Activated T-cell treated with anti-CD3 and anti-CD28 coated beads, Interleukin-2, amount 50 U/mL, for 72 hours (primary cell): Measurements from ENCODE around the gene ARHGAP10. TPM values are rescaled to one million over a fixed set of nuclear protein-coding genes. Genes with fewer than 3 reads are reported as not detected.
A peak's percentile ranks its signal among the peaks of the same experiment; 100 is the strongest.

Experiments used
- ATAC-seq, 2 donors: fragments of 150-1000 bp; cut with Tn5 transposase; replicated peaks in 1 of 2; 2 replicates each; pipeline ENCODE4 v1.10.0; 2021; ENCODE audit warnings: moderate library complexity in 2 of 2, mild to moderate bottlenecking in 1 of 2
- DNase-seq, 2 donors: peaks; one replicate each; pipeline ENCODE4 v3.0.0; 2021 to 2022; ENCODE audit warnings: mixed read lengths in 1 of 2
- H3K27ac Mint-ChIP-seq: one replicate; pipeline ENCODE4 v1.8.0; 2022; ENCODE audit warnings: mild to moderate bottlenecking, moderate library complexity, mixed read lengths
- H3K27me3 Mint-ChIP-seq: one replicate; pipeline ENCODE4 v1.8.0; 2022; ENCODE audit warnings: low read depth, mixed read lengths
- H3K36me3 Mint-ChIP-seq, 2 donors: one replicate each; pipeline ENCODE4 v1.8.0; 2022; ENCODE audit warnings: mixed read lengths in 2 of 2, mild to moderate bottlenecking in 1 of 2; ENCODE audit not compliant: insufficient read depth in 2 of 2
- H3K4me1 Mint-ChIP-seq: one replicate; pipeline ENCODE4 v1.8.0; 2022; ENCODE audit warnings: low read depth, mixed read lengths
- H3K4me3 Mint-ChIP-seq, 2 donors: one replicate each; pipeline ENCODE4 v1.8.0; 2022; ENCODE audit warnings: mild to moderate bottlenecking in 2 of 2, mixed read lengths in 2 of 2, moderate library complexity in 2 of 2
- H3K9me3 Mint-ChIP-seq, 2 donors: one replicate each; pipeline ENCODE4 v1.8.0; 2022; ENCODE audit warnings: mixed read lengths in 2 of 2
- total RNA-seq, 2 donors: library from RNA; stranded (reverse); gene quantifications; one replicate each; pipeline ENCODE4 v1.2.3, GENCODE V29; 2022

ARHGAP10 gene
- total RNA-seq, 2 donors from 2014 or later = 9.3 to 12.4 TPM

GRCh38 chr4:147780137-147780777 lies 48.4 kb downstream of the ARHGAP10 start:
- Mint-ChIP-seq H3K4me1 (peaks cover 40% of the 10 kb centered on the region), H3K9me3 (no peaks in the 10 kb centered on the region), H3K27ac (no peak overlapping the region), H3K27me3 (no peaks in the 10 kb centered on the region), H3K36me3 (no peaks in the 10 kb centered on the region), H3K4me3 (peak overlapping the region in 1 of 2 donors; percentile 45)
- ATAC-seq (peak; percentile 50 to 70), DNase-seq (no peak)

GRCh38 chr4:147782087-147782781 lies 50.3 kb downstream of the ARHGAP10 start:
- peaks cover 52% of the 10 kb centered on the region for H3K4me1 Mint-ChIP-seq
- H3K36me3 Mint-ChIP-seq = no peaks in the 10 kb centered on the region
- ATAC-seq (peak; percentile 53 to 59), DNase-seq (no peak)
- H3K27me3 Mint-ChIP-seq = no peaks in the 10 kb centered on the region
- no peak overlapping the region for H3K27ac Mint-ChIP-seq
- H3K9me3 Mint-ChIP-seq = no peaks in the 10 kb centered on the region
- H3K4me3 Mint-ChIP-seq = peak overlapping the region in 1 of 2 donors; percentile 68

- Mint-ChIP-seq H3K4me1 (peaks cover 37% of the 10 kb centered on the region), H3K9me3 (no peaks in the 10 kb centered on the region), H3K36me3 (no peaks in the 10 kb centered on the region), H3K27me3 (no peaks in the 10 kb centered on the region), H3K4me3 (no peak overlapping the region), H3K27ac (no peak overlapping the region)
- ATAC-seq (peak in 1 of 2 donors; percentile 10), DNase-seq (no peak)
Observed at GRCh38 chr4:147785129-147785528, 53.2 kb downstream of the ARHGAP10 start.

- Mint-ChIP-seq H3K4me1 (peaks cover 28% of the 10 kb centered on the region), H3K27ac (no peak overlapping the region), H3K4me3 (no peak overlapping the region), H3K27me3 (no peaks in the 10 kb centered on the region), H3K36me3 (no peaks in the 10 kb centered on the region), H3K9me3 (no peaks in the 10 kb centered on the region)
- ATAC-seq = no peak
- DNase-seq = no peak
Observed at GRCh38 chr4:147786031-147786430, 54.1 kb downstream of the ARHGAP10 start.

GRCh38 chr4:147786531-147786930 lies 54.6 kb downstream of the ARHGAP10 start:
- H3K36me3 Mint-ChIP-seq = no peaks in the 10 kb centered on the region
- no peak overlapping the region for H3K4me3 Mint-ChIP-seq
- ATAC-seq (peak in 1 of 2 donors; percentile 26), DNase-seq (no peak)
- peaks cover 28% of the 10 kb centered on the region for H3K4me1 Mint-ChIP-seq
- no peaks in the 10 kb centered on the region for H3K9me3 Mint-ChIP-seq
- no peaks in the 10 kb centered on the region for H3K27me3 Mint-ChIP-seq
- H3K27ac Mint-ChIP-seq = no peak overlapping the region

- H3K27ac Mint-ChIP-seq = no peak overlapping the region
- peak in 1 of 2 donors; percentile 38 for ATAC-seq
- H3K27me3 Mint-ChIP-seq = no peaks in the 10 kb centered on the region
Observed at GRCh38 chr4:147787204-147787603, 55.3 kb downstream of the ARHGAP10 start.

GRCh38 chr4:147788791-147789190 lies 56.9 kb downstream of the ARHGAP10 start:
- Mint-ChIP-seq H3K27ac (no peak overlapping the region), H3K4me1 (peaks cover 43% of the 10 kb centered on the region), H3K36me3 (no peaks in the 10 kb centered on the region), H3K27me3 (no peaks in the 10 kb centered on the region), H3K9me3 (no peaks in the 10 kb centered on the region), H3K4me3 (no peak overlapping the region)
- no peak for DNase-seq
- ATAC-seq = no peak

More at GRCh38 chr4:147787204-147787603, 55.3 kb downstream of the ARHGAP10 start:
- Mint-ChIP-seq H3K4me1 (peaks cover 29% of the 10 kb centered on the region), H3K4me3 (no peak overlapping the region), H3K36me3 (no peaks in the 10 kb centered on the region), H3K9me3 (no peaks in the 10 kb centered on the region)
- no peak for DNase-seq

GRCh38 chr4:147789596-147789995 lies 57.7 kb downstream of the ARHGAP10 start:
- Mint-ChIP-seq H3K27me3 (no peaks in the 10 kb centered on the region), H3K36me3 (no peaks in the 10 kb centered on the region), H3K4me1 (peaks cover 51% of the 10 kb centered on the region), H3K4me3 (no peak overlapping the region), H3K9me3 (no peaks in the 10 kb centered on the region), H3K27ac (no peak overlapping the region)
- DNase-seq (no peak), ATAC-seq (no peak)

GRCh38 chr4:147790412-147790811 lies 58.5 kb downstream of the ARHGAP10 start:
- Mint-ChIP-seq H3K36me3 (no peaks in the 10 kb centered on the region), H3K4me3 (no peak overlapping the region), H3K9me3 (no peaks in the 10 kb centered on the region), H3K27me3 (no peaks in the 10 kb centered on the region), H3K4me1 (peaks cover 59% of the 10 kb centered on the region), H3K27ac (no peak overlapping the region)
- ATAC-seq = no peak
- DNase-seq = no peak

GRCh38 chr4:147791341-147791740 lies 59.5 kb downstream of the ARHGAP10 start:
- H3K36me3 Mint-ChIP-seq = no peaks in the 10 kb centered on the region
- peaks cover 56% of the 10 kb centered on the region for H3K4me1 Mint-ChIP-seq
- H3K27ac Mint-ChIP-seq = no peak overlapping the region
- DNase-seq (no peak), ATAC-seq (no peak)
- H3K9me3 Mint-ChIP-seq = no peaks in the 10 kb centered on the region
- no peaks in the 10 kb centered on the region for H3K27me3 Mint-ChIP-seq
- H3K4me3 Mint-ChIP-seq = no peak overlapping the region

GRCh38 chr4:147791865-147792264 lies 60.0 kb downstream of the ARHGAP10 start:
- Mint-ChIP-seq H3K27ac (peak overlapping the region; percentile 9), H3K9me3 (no peaks in the 10 kb centered on the region), H3K27me3 (no peaks in the 10 kb centered on the region), H3K36me3 (no peaks in the 10 kb centered on the region), H3K4me3 (peak overlapping the region; percentile 67 to 85), H3K4me1 (peaks cover 51% of the 10 kb centered on the region)
- DNase-seq = no peak
- no peak for ATAC-seq

GRCh38 chr4:147793569-147794313 lies 61.9 kb downstream of the ARHGAP10 start:
- ATAC-seq (peak; percentile 70 to 73), DNase-seq (peak; percentile 9 to 39)
- Mint-ChIP-seq H3K36me3 (peaks cover 0 to 1% of the 10 kb centered on the region in 2 donors), H3K9me3 (no peaks in the 10 kb centered on the region), H3K4me3 (peak overlapping the region; percentile 62 to 85), H3K27ac (peak overlapping the region; percentile 50), H3K27me3 (no peaks in the 10 kb centered on the region), H3K4me1 (peaks cover 51% of the 10 kb centered on the region)

- ATAC-seq = peak; percentile 90 to 91
- DNase-seq = no peak
- Mint-ChIP-seq H3K4me3 (peak overlapping the region; percentile 62 to 85), H3K27me3 (no peaks in the 10 kb centered on the region), H3K4me1 (peaks cover 56% of the 10 kb centered on the region), H3K27ac (peak overlapping the region; percentile 50), H3K9me3 (no peaks in the 10 kb centered on the region), H3K36me3 (peaks cover 0 to 1% of the 10 kb centered on the region in 2 donors)
Observed at GRCh38 chr4:147794314-147794680, 62.4 kb downstream of the ARHGAP10 start.
